ENCODE data around the gene WDR47.
"Not testable (repeated sequence)": the region's sequence is repeated elsewhere in the genome, so short reads cannot be mapped to it uniquely, and the experiment has no call there.

- not testable (repeated sequence) for TF ChIP-seq CTCF (IDR thresholded peaks at IDR 0.05; ENCODE audit: control extremely low read depth in 1 of 3, insufficient read depth in 1 of 3, low read depth in 1 of 3, low read length in 3 of 3); POLR2A (IDR thresholded peaks at IDR 0.05; ENCODE audit: control extremely low read depth in 1 of 2, low read depth in 2 of 2, low read length in 2 of 2); GABPA (IDR thresholded peaks at IDR 0.05; ENCODE audit: borderline replicate concordance, insufficient read depth, low read length); JUN (IDR thresholded peaks at IDR 0.05; ENCODE audit: low read depth, low read length); EP300 (IDR thresholded peaks at IDR 0.05; ENCODE audit: borderline replicate concordance in 1 of 2, low read depth in 2 of 2, low read length in 2 of 2); ZNF274 (IDR thresholded peaks at IDR 0.05; ENCODE audit: borderline replicate concordance, extremely low read depth, low read length); EZH2 (IDR thresholded peaks at IDR 0.05; ENCODE audit: low read depth, low read length, severe bottlenecking); TAF7 (optimal IDR thresholded peaks at IDR 0.05; ENCODE audit: borderline replicate concordance, low read depth, low read length); SP4 (IDR thresholded peaks at IDR 0.05; ENCODE audit: low read length); RAD21 (IDR thresholded peaks at IDR 0.05 in 1 of 2, conservative IDR thresholded peaks at IDR 0.05 in 1 of 2; ENCODE audit: low read depth in 2 of 2, low read length in 2 of 2); SIX5 (IDR thresholded peaks at IDR 0.05; ENCODE audit: low read depth, low read length); GTF2F1 (IDR thresholded peaks at IDR 0.05; ENCODE audit: borderline replicate concordance, low read depth, low read length)
- TF ChIP-seq, protein P1, sequence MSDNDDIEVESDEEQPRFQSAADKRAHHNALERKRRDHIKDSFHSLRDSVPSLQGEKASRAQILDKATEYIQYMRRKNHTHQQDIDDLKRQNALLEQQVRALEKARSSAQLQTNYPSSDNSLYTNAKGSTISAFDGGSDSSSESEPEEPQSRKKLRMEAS (IDR thresholded peaks at IDR 0.05): not testable (repeated sequence)
Observed at GRCh38 chr1:109029493-109029892, 12.4 kb downstream of the WDR47 start.
